GM23338 (cell line): ENCODE measurements around the gene ASB16. TPM values are rescaled to one million over a fixed set of nuclear protein-coding genes. Genes with fewer than 3 reads are reported as not detected.
A peak's percentile ranks its signal among the peaks of the same experiment; 100 is the strongest.

Experiments used
- ATAC-seq: fragments of 200-7000 bp; cut with Tn5 transposase; 3 replicates; pipeline ENCODE4 v1.9.1; 2020
- DNase-seq: peaks from one replicate; pipeline ENCODE4 v3.0.0-alpha.2; 2015; ENCODE audit warnings: low spot score
- H2AFZ ChIP-seq: fragments of 200-600 bp; sonication (generic); 2 replicates; pipeline ENCODE4 v1.8.0; 2016; ENCODE audit warnings: antibody characterized with exemption, mild to moderate bottlenecking, moderate library complexity
- H3F3A ChIP-seq: fragments of 200-600 bp; sonication (generic); replicated peaks from 2 replicates; pipeline ENCODE4 v1.8.0; 2017; ENCODE audit warnings: antibody characterized with exemption, mixed run types, low read depth
- H3K27ac ChIP-seq: fragments of 200-600 bp; sonication (generic); 2 replicates; pipeline ENCODE4 v1.6.1; 2016; ENCODE audit warnings: low read depth
- H3K27me3 ChIP-seq: fragments of 200-600 bp; sonication (generic); 2 replicates; pipeline ENCODE4 v1.8.0; 2016; ENCODE audit warnings: mild to moderate bottlenecking, mixed run types, moderate library complexity; ENCODE audit not compliant: insufficient read depth
- H3K36me3 ChIP-seq: fragments of 200-600 bp; sonication (generic); 2 replicates; pipeline ENCODE4 v1.8.0; 2016; ENCODE audit warnings: mild to moderate bottlenecking; ENCODE audit not compliant: insufficient read depth
- H3K4me1 ChIP-seq: fragments of 200-600 bp; sonication (generic); 2 replicates; pipeline ENCODE4 v1.8.0; 2016; ENCODE audit warnings: mild to moderate bottlenecking, moderate library complexity; ENCODE audit not compliant: insufficient read depth
- H3K4me2 ChIP-seq: fragments of 200-600 bp; sonication (generic); 2 replicates; pipeline ENCODE4 v1.7.1; 2017; ENCODE audit warnings: mixed run types
- H3K4me3 ChIP-seq: fragments of 200-600 bp; sonication (generic); 2 replicates; pipeline ENCODE4 v1.6.1; 2016; ENCODE audit warnings: mixed run types
- H3K79me2 ChIP-seq: fragments of 200-600 bp; sonication (generic); replicated peaks from 2 replicates; pipeline ENCODE4 v1.8.0; 2017; ENCODE audit warnings: mild to moderate bottlenecking; ENCODE audit not compliant: insufficient read depth
- H3K9me2 ChIP-seq: fragments of 200-600 bp; sonication (generic); 2 replicates; pipeline ENCODE4 v1.8.0; 2017; ENCODE audit not compliant: insufficient read depth
- H4K20me1 ChIP-seq: fragments of 200-600 bp; sonication (generic); replicated peaks from 2 replicates; pipeline ENCODE4 v1.8.0; 2017; ENCODE audit warnings: mild to moderate bottlenecking; ENCODE audit not compliant: insufficient read depth
- H3K27ac Mint-ChIP-seq: 2 replicates; pipeline ENCODE4 v1.8.0; 2020; ENCODE audit warnings: inconsistent platforms, mild to moderate bottlenecking, moderate library complexity, mixed read lengths
- H3K27me3 Mint-ChIP-seq: 3 replicates; pipeline ENCODE4 v1.8.0; 2022; ENCODE audit warnings: low read depth, mild to moderate bottlenecking, moderate library complexity, mixed read lengths, inconsistent platforms; ENCODE audit not compliant: insufficient read depth, poor library complexity
- H3K36me3 Mint-ChIP-seq: 3 replicates; pipeline ENCODE4 v1.8.0; 2021; ENCODE audit warnings: low read depth, mild to moderate bottlenecking, inconsistent platforms, moderate library complexity, mixed read lengths
- H3K4me1 Mint-ChIP-seq: 3 replicates; pipeline ENCODE4 v1.8.0; 2020; ENCODE audit warnings: mild to moderate bottlenecking, inconsistent platforms, mixed read lengths
- H3K4me3 Mint-ChIP-seq: 3 replicates; pipeline ENCODE4 v1.8.0; 2021; ENCODE audit warnings: moderate library complexity, mild to moderate bottlenecking, inconsistent platforms, mixed read lengths
- H3K9me3 Mint-ChIP-seq: 3 replicates; pipeline ENCODE4 v1.8.0; 2020; ENCODE audit warnings: moderate library complexity, mild to moderate bottlenecking, inconsistent platforms, mixed read lengths
- CTCF ChIP-seq, 2 experiments: fragments of 200-600 bp in 1 of 2; sonication (generic) in 1 of 2; conservative IDR thresholded peaks; 2 replicates each; pipeline versions ENCODE4 v1.5.1 to v1.6.1; 2016 to 2017; ENCODE audit warnings: antibody characterized with exemption in 2 of 2, low read depth in 2 of 2, mild to moderate bottlenecking in 2 of 2, moderate library complexity in 1 of 2
- EZH2 ChIP-seq: fragments of 200-600 bp; sonication (generic); IDR thresholded peaks from one replicate; pipeline ENCODE4 v1.8.0; 2017; ENCODE audit warnings: antibody characterized with exemption, mild to moderate bottlenecking, low read depth; ENCODE audit not compliant: unreplicated experiment
- POLR2AphosphoS5 ChIP-seq: IDR thresholded peaks from 2 replicates; pipeline ENCODE4 v1.6.1; 2016; ENCODE audit warnings: antibody characterized with exemption, low read depth
- STAT1 ChIP-seq: IDR thresholded peaks from one replicate; pipeline ENCODE4 v1.6.1; 2016; ENCODE audit warnings: antibody characterized with exemption; ENCODE audit not compliant: unreplicated experiment
- ZNF114 ChIP-seq: fragments of 250-450 bp; sonication (Bioruptor Pico); IDR thresholded peaks from 2 replicates; pipeline ENCODE4 v1.5.0; 2020; ENCODE audit warnings: mild to moderate bottlenecking, moderate library complexity
- polyA plus RNA-seq: library from polyadenylated mRNA; unstranded; fragments of >200 nt; fragmentation: Nextera tagmentation; extraction: Ambion mirVana; gene quantifications from 2 replicates; pipeline ENCODE4 v1.2.1, GENCODE V29; 2016
- total RNA-seq: library from RNA; depleted of rRNA; stranded (reverse); fragments of >200 nt; shearing (Covaris generic); gene quantifications from 2 replicates; pipeline ENCODE4 v1.2.3, GENCODE V29; 2014

Gene ASB16
- total and polyA plus RNA-seq, 2 experiments from 2014 or later: 0.47 TPM; not detected in 1

- ATAC-seq (peak; percentile 2; the same call in 2 of the 3 replicates), DNase-seq (peak; percentile 46)
- Histone ChIP-seq H3K9me2 (no peaks in the 10 kb centered on the region), H3K27me3 (no peaks in the 10 kb centered on the region), H3K36me3 (peaks cover 12% of the 10 kb centered on the region), H3K4me3 (peak overlapping the region; percentile 86), H3F3A (peaks cover 23% of the 10 kb centered on the region), H2AFZ (no peak overlapping the region), H4K20me1 (peaks cover 5% of the 10 kb centered on the region; the same call in 1 of the 2 replicates), H3K27ac (peak overlapping the region; percentile 85), H3K4me2 (peak overlapping the region; percentile 96), H3K79me2 (peaks cover 23% of the 10 kb centered on the region), H3K4me1 (peaks cover 18% of the 10 kb centered on the region)
- Mint-ChIP-seq H3K4me3 (peak overlapping the region; percentile 79), H3K36me3 (peaks cover 50% of the 10 kb centered on the region), H3K27ac (peak overlapping the region; percentile 55), H3K27me3 (peaks cover 12% of the 10 kb centered on the region), H3K9me3 (no peaks in the 10 kb centered on the region), H3K4me1 (peaks cover 20% of the 10 kb centered on the region)
- TF ChIP-seq CTCF (conservative IDR thresholded peaks at IDR 0.05; ENCODE audit: low read depth in 2 of 2): peak; percentile 31 to 44; a peak in 3 of 4 replicates
- TF ChIP-seq STAT1: no peak
- TF ChIP-seq POLR2AphosphoS5: peak; percentile 18; the same call in 1 of the 2 replicates
- TF ChIP-seq ZNF114 (CRISPR knock-in tag): no peak
These were observed 27.6 kb downstream of the ASB16 start for GRCh38 chr17:44197980-44198720.

GRCh38 chr17:44198721-44199552, 28.4 kb downstream of the ASB16 start:
- ATAC-seq: peak; percentile 11
- H3K4me3 ChIP-seq: peak overlapping the region; percentile 86
- H3K27me3 Mint-ChIP-seq: peaks cover 16% of the 10 kb centered on the region
- peaks cover 46% of the 10 kb centered on the region for H3K36me3 Mint-ChIP-seq
- H2AFZ ChIP-seq: no peak overlapping the region
- peaks cover 23% of the 10 kb centered on the region for H3K79me2 ChIP-seq
- peaks cover 23% of the 10 kb centered on the region for H3F3A ChIP-seq
- TF ChIP-seq POLR2AphosphoS5 (0 out of 2 replicates have a peak, but pooled peaks have one; percentile 10), EZH2 (no peak)
- peak; percentile 82 for DNase-seq
- peaks cover 28% of the 10 kb centered on the region for H3K4me1 Mint-ChIP-seq
- H3K9me2 ChIP-seq: no peaks in the 10 kb centered on the region
- peaks cover 12% of the 10 kb centered on the region for H3K36me3 ChIP-seq
- peak overlapping the region; percentile 96 for H3K4me2 ChIP-seq
- peak overlapping the region; percentile 85 for H3K27ac ChIP-seq
- H3K27ac Mint-ChIP-seq: peak overlapping the region; percentile 55; the same call in 1 of the 2 replicates
- H3K4me3 Mint-ChIP-seq: peak overlapping the region; percentile 79
- H4K20me1 ChIP-seq: peaks cover 5% of the 10 kb centered on the region; the same call in 1 of the 2 replicates
- H3K27me3 ChIP-seq: no peaks in the 10 kb centered on the region
- peaks cover 16% of the 10 kb centered on the region for H3K4me1 ChIP-seq
- no peaks in the 10 kb centered on the region for H3K9me3 Mint-ChIP-seq
